Stomach (tissue), 9 donors: Measurements from ENCODE around the gene GORASP1. TPM values are rescaled to one million over a fixed set of nuclear protein-coding genes. Genes with fewer than 3 reads are reported as not detected.

Experiments used
- DNase-seq, 2 donors: peaks; one replicate each; pipeline versions ENCODE4 v3.0.0 to v3.0.0-alpha.2; 2013 to 2019
- H3K27ac ChIP-seq, 5 donors: fragments of 200-600 bp in 4 of 5; sonication (generic) in 4 of 5; one replicate each; pipeline ENCODE4 v1.5.1; 2013 to 2019; ENCODE audit warnings: mild to moderate bottlenecking in 1 of 5, moderate library complexity in 1 of 5
- H3K27me3 ChIP-seq, 3 donors: fragments of 200-600 bp; sonication (generic); one replicate each; pipeline ENCODE4 v1.5.1; 2017 to 2019; ENCODE audit warnings: mixed run types in 1 of 3
- H3K36me3 ChIP-seq, 4 donors: fragments of 200-600 bp; sonication (generic); 1 replicate in 3 of 4; 2 replicates in 1 of 4; pipeline ENCODE4 v1.5.1; 2016 to 2019
- H3K4me1 ChIP-seq, 4 donors: fragments of 200-600 bp; sonication (generic); one replicate each; pipeline ENCODE4 v1.5.1; 2016 to 2019
- H3K4me3 ChIP-seq, 4 donors: fragments of 200-600 bp; sonication (generic) in 3 of 4; one replicate each; pipeline ENCODE4 v1.5.1; 2016 to 2019; ENCODE audit warnings: mild to moderate bottlenecking in 1 of 4
- H3K9me3 ChIP-seq, 4 donors: fragments of 200-600 bp; sonication (generic); one replicate each; pipeline ENCODE4 v1.5.1; 2016 to 2019
- CTCF ChIP-seq, 7 experiments: fragments of 450-650 bp in 4 of 7; fragments of 200-600 bp in 3 of 7; sonication (generic) in 3 of 7; IDR thresholded peaks; one replicate each; pipeline ENCODE4 v1.5.1; 2016 to 2019; ENCODE audit warnings: antibody characterized with exemption in 7 of 7, control low read depth in 2 of 7, mild to moderate bottlenecking in 1 of 7
- EP300 ChIP-seq: sonication (generic); formaldehyde crosslinking; IDR thresholded peaks from one replicate; pipeline ENCODE4 v1.6.1; 2017; ENCODE audit warnings: antibody characterized with exemption
- POLR2A ChIP-seq, 4 donors: fragments of 450-650 bp; IDR thresholded peaks; one replicate each; pipeline ENCODE4 v1.6.1; 2016; ENCODE audit warnings: antibody characterized with exemption in 4 of 4, control low read depth in 2 of 4, mild to moderate bottlenecking in 1 of 4, moderate library complexity in 1 of 4
- POLR2AphosphoS5 ChIP-seq, 3 donors: sonication (generic); formaldehyde crosslinking; IDR thresholded peaks; one replicate each; pipeline ENCODE4 v1.6.1; 2016; ENCODE audit warnings: antibody characterized with exemption in 3 of 3
- WGBS, 5 donors: extraction: QIAGEN DNeasy Blood & Tissue Kit in 3 of 5; methylation state at CpG; one replicate each; pipeline versions ENCODE4 v1.1.5 to v1.1.7; 2013 to 2018; 5-methylcytosine and 5-hydroxymethylcytosine counted together
- intact Hi-C: fragments of 100-400 bp; cut with DNase I; formaldehyde crosslinking; loops from one replicate; pipeline ENCODE4 v1.15.1; 2023; ENCODE audit warnings: low total_unique reads
- polyA plus RNA-seq, 3 donors: library from polyadenylated mRNA; stranded (reverse); fragments of 200-250 nt; gene quantifications; one replicate each; pipeline ENCODE4 v1.2.3, GENCODE V29; 2013
- total RNA-seq, 5 donors: library from RNA; depleted of rRNA; stranded (reverse); fragments of >200 nt; gene quantifications; one replicate each; pipeline versions ENCODE4 v1.1.0 to v1.2.3, GENCODE V29; 2014 to 2016
- donor health status: healthy with polysubstance abuse.
- donor health status: Bipolar disorder and iron deficiency.
- donor health status: healthy.

GORASP1 gene
- total and polyA plus RNA-seq, 8 donors = 9.3 to 68.7 (median 42.5) TPM

GRCh38 chr3:39114456-39114855 lies 7.0 kb upstream of the GORASP1 start:
- Histone ChIP-seq H3K27me3 (no peaks in the 10 kb centered on the region), H3K4me1 (no peaks in the 10 kb centered on the region), H3K9me3 (no peaks in the 10 kb centered on the region), H3K36me3 (peaks cover 0 to 53% (median 31%) of the 10 kb centered on the region in 4 donors), H3K27ac (no peak overlapping the region), H3K4me3 (no peak overlapping the region)
- no peak for DNase-seq
- TF ChIP-seq CTCF (IDR thresholded peaks at IDR 0.05) = no peak
- TF ChIP-seq EP300 = no peak
- no peak for TF ChIP-seq POLR2A (IDR thresholded peaks at IDR 0.05)
- TF ChIP-seq POLR2AphosphoS5 (IDR thresholded peaks at IDR 0.05) = no peak
- WGBS, 5 donors = 80 to 84% (median 81%) methylated on average over 5 of the region's 5 CpGs
- intact Hi-C loops = no loop called here

GRCh38 chr3:39113291-39113690 lies 5.9 kb upstream of the GORASP1 start:
- TF ChIP-seq CTCF (IDR thresholded peaks at IDR 0.05) (no peak), POLR2AphosphoS5 (IDR thresholded peaks at IDR 0.05) (no peak), POLR2A (IDR thresholded peaks at IDR 0.05) (no peak), EP300 (no peak)
- Histone ChIP-seq H3K27ac (no peak overlapping the region), H3K4me1 (peaks cover 3 to 11% (median 7%) of the 10 kb centered on the region in 4 donors), H3K9me3 (no peaks in the 10 kb centered on the region), H3K36me3 (peaks cover 0 to 41% (median 23%) of the 10 kb centered on the region in 4 donors), H3K4me3 (no peak overlapping the region), H3K27me3 (no peaks in the 10 kb centered on the region)
- no peak for DNase-seq
- WGBS, 5 donors = 79 to 88% (median 85%) methylated on average over 3 of the region's 3 CpGs
- intact Hi-C loops = no loop called here

GRCh38 chr3:39112535-39112934 lies 5.1 kb upstream of the GORASP1 start:
- Histone ChIP-seq H3K27ac (no peak overlapping the region), H3K36me3 (peaks cover 0 to 34% (median 15%) of the 10 kb centered on the region in 4 donors), H3K27me3 (no peaks in the 10 kb centered on the region), H3K4me1 (peaks cover 7 to 16% (median 12%) of the 10 kb centered on the region in 4 donors), H3K9me3 (no peaks in the 10 kb centered on the region), H3K4me3 (no peak overlapping the region)
- WGBS, 5 donors = 94 to 96% (median 96%) methylated on average over 2 of the region's 2 CpGs
- no peak for DNase-seq
- intact Hi-C loops = no loop called here
- no peak for TF ChIP-seq EP300

GRCh38 chr3:39112113-39112512 lies 4.7 kb upstream of the GORASP1 start:
- intact Hi-C loops = no loop called here
- Histone ChIP-seq H3K36me3 (peaks cover 0 to 30% (median 14%) of the 10 kb centered on the region in 4 donors), H3K27ac (no peak overlapping the region), H3K4me3 (no peak overlapping the region), H3K9me3 (no peaks in the 10 kb centered on the region), H3K27me3 (no peaks in the 10 kb centered on the region), H3K4me1 (peaks cover 7 to 16% (median 12%) of the 10 kb centered on the region in 4 donors)
- no peak for DNase-seq
- TF ChIP-seq POLR2AphosphoS5 (IDR thresholded peaks at IDR 0.05) = no peak
- TF ChIP-seq EP300 = no peak
- no peak for TF ChIP-seq POLR2A (IDR thresholded peaks at IDR 0.05)
- no peak for TF ChIP-seq CTCF (IDR thresholded peaks at IDR 0.05)
- 87 to 97% (median 96%) methylated on average over 3 of the region's 3 CpGs for WGBS, 5 donors

GRCh38 chr3:39110041-39110639 lies 2.7 kb upstream of the GORASP1 start:
- Histone ChIP-seq H3K36me3 (peaks cover 0 to 29% (median 14%) of the 10 kb centered on the region in 4 donors), H3K4me3 (no peak overlapping the region), H3K27ac (no peak overlapping the region), H3K27me3 (no peaks in the 10 kb centered on the region), H3K9me3 (no peaks in the 10 kb centered on the region), H3K4me1 (peaks cover 20 to 31% (median 29%) of the 10 kb centered on the region in 4 donors)
- intact Hi-C loops = no loop called here
- DNase-seq = no peak
- 50 to 96% (median 80%) methylated on average over 1 to 2 of the region's 2 CpGs for WGBS, 5 donors
- no peak for TF ChIP-seq CTCF (IDR thresholded peaks at IDR 0.05)
- no peak for TF ChIP-seq POLR2AphosphoS5 (IDR thresholded peaks at IDR 0.05)
- no peak for TF ChIP-seq POLR2A (IDR thresholded peaks at IDR 0.05)
- TF ChIP-seq EP300 = no peak
